GM12875 (cell line): ENCODE measurements around the gene HACD2.

Experiments
- H3K4me3 ChIP-seq: one replicate; pipeline ENCODE4 v1.5.1; 2011; ENCODE audit warnings: low read depth, low read length, control low read depth
- CTCF ChIP-seq: IDR thresholded peaks from 2 replicates; pipeline ENCODE4 v1.5.1; 2011; ENCODE audit warnings: low read depth, mild to moderate bottlenecking, control low read depth, inconsistent platforms, low read length, moderate library complexity, borderline replicate concordance; ENCODE audit not compliant: insufficient read depth

HACD2 gene

GRCh38 chr3:123486460-123486859, 98.4 kb downstream of the HACD2 start:
- H3K4me3 ChIP-seq = no peak overlapping the region
- TF ChIP-seq CTCF = no peak

- TF ChIP-seq CTCF = no peak
- H3K4me3 ChIP-seq = no peak overlapping the region
Measured at GRCh38 chr3:123485551-123485950, 99.3 kb downstream of the HACD2 start.

GRCh38 chr3:123483146-123483545, 101.7 kb downstream of the HACD2 start:
- no peak for TF ChIP-seq CTCF
- no peak overlapping the region for H3K4me3 ChIP-seq

GRCh38 chr3:123481722-123482457, 103.0 kb downstream of the HACD2 start:
- TF ChIP-seq CTCF = no peak
- no peak overlapping the region for H3K4me3 ChIP-seq

- TF ChIP-seq CTCF = no peak
Measured at GRCh38 chr3:123481071-123481470, 103.8 kb downstream of the HACD2 start.

GRCh38 chr3:123480428-123480827, 104.4 kb downstream of the HACD2 start:
- no peak for TF ChIP-seq CTCF
- H3K4me3 ChIP-seq = no peak overlapping the region

More at GRCh38 chr3:123481071-123481470, 103.8 kb downstream of the HACD2 start:
- no peak overlapping the region for H3K4me3 ChIP-seq

- no peak for TF ChIP-seq CTCF
- H3K4me3 ChIP-seq = no peak overlapping the region
Measured at GRCh38 chr3:123479891-123480290, 105.0 kb downstream of the HACD2 start.
